ENCODE measurements around the gene ALCAM.

GRCh38 chr3:105348307-105348706 lies 18.4 kb upstream of the ALCAM start:
- no peak for TF ChIP-seq CTCF (conservative IDR thresholded peaks at IDR 0.05 in 1 of 2, IDR thresholded peaks at IDR 0.05 in 1 of 2; ENCODE audit: extremely low read depth in 1 of 2, insufficient read depth in 1 of 2, low read depth in 1 of 2, low read length in 2 of 2)
- TF ChIP-seq EZH2 (IDR thresholded peaks at IDR 0.05; ENCODE audit: borderline replicate concordance, low read length): no peak
